WTC11 (cell line): ENCODE data around the gene REST.
"Not testable (repeated sequence)": the region's sequence is repeated elsewhere in the genome, so short reads cannot be mapped to it uniquely, and the experiment has no call there.

Source experiments
- CREB1 ChIP-seq: sonication (generic); formaldehyde crosslinking; IDR thresholded peaks from 2 replicates; pipeline ENCODE4 v1.8.0; 2023; ENCODE audit warnings: mild to moderate bottlenecking, missing genetic modification reagents
- CTCF ChIP-seq: fragments of 200-600 bp; IDR thresholded peaks from 2 replicates; pipeline ENCODE4 v1.8.0; 2022; ENCODE audit warnings: antibody characterized with exemption
- IRF1 ChIP-seq: sonication (generic); formaldehyde crosslinking; IDR thresholded peaks from 2 replicates; pipeline ENCODE4 v1.8.0; 2023; ENCODE audit warnings: missing genetic modification reagents
- IRF2 ChIP-seq: sonication (generic); formaldehyde crosslinking; IDR thresholded peaks from 2 replicates; pipeline ENCODE4 v1.8.0; 2022; ENCODE audit warnings: low read depth, missing genetic modification reagents, borderline replicate concordance
- NFYB ChIP-seq: sonication (generic); formaldehyde crosslinking; conservative IDR thresholded peaks from 2 replicates; pipeline ENCODE4 v1.8.0; 2022; ENCODE audit warnings: low read depth, missing genetic modification reagents
- SP1 ChIP-seq: sonication (generic); formaldehyde crosslinking; conservative IDR thresholded peaks from 2 replicates; pipeline ENCODE4 v1.8.1; 2022; ENCODE audit warnings: missing genetic modification reagents
- TEAD1 ChIP-seq: sonication (generic); formaldehyde crosslinking; IDR thresholded peaks from 2 replicates; pipeline ENCODE4 v1.8.0; 2022; ENCODE audit warnings: mild to moderate bottlenecking, missing genetic modification reagents
- USF1 ChIP-seq: sonication (generic); formaldehyde crosslinking; IDR thresholded peaks from 2 replicates; pipeline ENCODE4 v1.8.0; 2022; ENCODE audit warnings: mild to moderate bottlenecking, missing genetic modification reagents
- USF2 ChIP-seq: sonication (generic); formaldehyde crosslinking; IDR thresholded peaks from 2 replicates; pipeline ENCODE4 v1.8.1; 2023; ENCODE audit warnings: mild to moderate bottlenecking, missing genetic modification reagents, moderate library complexity
- ZNF416 ChIP-seq: fragments of 250-450 bp; sonication (Bioruptor Pico); IDR thresholded peaks from 2 replicates; pipeline ENCODE4 v1.9.0; 2021; ENCODE audit warnings: mild to moderate bottlenecking, inconsistent platforms

- TF ChIP-seq ZNF416 (CRISPR knock-in tag); CTCF; CREB1 (CRISPR knock-in tag); USF1 (CRISPR knock-in tag); NFYB (CRISPR knock-in tag); IRF2 (CRISPR knock-in tag); USF2; TEAD1 (CRISPR knock-in tag); IRF1; SP1 (CRISPR knock-in tag): not testable (repeated sequence)
Measured at GRCh38 chr4:56939826-56940225, 32.1 kb downstream of the REST start.
